ENCODE results near the gene CHD9.

The CHD9 gene

GRCh38 chr16:53093162-53093744, 38.5 kb downstream of the CHD9 start:
- no peak overlapping the region for H3K4me3 ChIP-seq (ENCODE audit: low read depth, low read length)

DNA sequence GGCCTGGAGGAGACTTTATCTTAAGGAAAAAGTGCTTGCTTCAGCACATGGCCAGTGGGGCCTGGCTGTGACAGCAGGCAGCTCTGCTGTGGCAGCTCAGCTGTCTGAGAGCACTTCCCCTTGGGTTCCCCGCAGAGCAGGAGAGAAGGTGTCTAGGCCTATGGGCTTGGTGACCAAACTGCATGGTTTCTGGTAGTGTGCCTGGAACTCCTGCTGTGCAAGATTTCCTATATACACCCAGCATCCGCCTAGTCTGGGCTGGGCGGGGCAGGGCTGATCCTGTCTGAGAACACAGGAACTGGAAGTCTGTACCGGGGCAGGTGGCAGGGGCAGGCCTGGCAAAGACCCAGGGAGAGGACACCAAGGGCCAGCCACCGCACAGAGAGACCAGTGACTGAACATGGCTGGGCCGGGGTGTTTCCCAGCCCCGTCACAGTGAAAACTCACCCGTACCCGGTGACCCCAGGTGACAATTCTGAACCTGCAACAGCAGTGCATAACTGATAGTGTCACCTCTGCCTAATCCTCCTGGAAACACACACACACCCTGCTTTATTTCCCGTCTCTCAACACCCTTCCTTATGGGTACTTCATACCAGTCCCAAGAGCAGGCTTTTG, 39.3 kb downstream of the CHD9 start:
- no peak overlapping the region for H3K4me3 ChIP-seq (ENCODE audit: low read depth, low read length)

DNA sequence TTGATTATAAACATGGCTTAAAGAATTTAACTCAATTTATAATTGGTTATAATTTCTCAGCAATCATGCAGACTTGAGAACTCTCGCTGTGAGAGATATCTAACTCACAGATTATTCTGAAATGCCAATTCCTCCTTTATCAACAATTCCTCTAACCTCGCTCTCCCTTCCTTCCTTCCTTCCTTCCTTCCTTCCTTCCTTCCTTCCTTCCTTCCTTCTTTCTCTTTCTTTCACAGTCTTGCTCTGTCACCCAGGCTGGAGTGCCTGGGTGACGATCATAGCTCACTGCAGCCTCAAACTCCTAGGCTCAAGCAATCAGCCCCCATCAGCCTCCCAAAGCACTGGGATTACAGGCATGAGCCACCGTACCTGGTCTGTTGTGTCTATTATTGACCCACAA, 42.4 kb downstream of the CHD9 start:
- H3K4me3 ChIP-seq (ENCODE audit: low read depth, low read length), result no peak overlapping the region

DNA sequence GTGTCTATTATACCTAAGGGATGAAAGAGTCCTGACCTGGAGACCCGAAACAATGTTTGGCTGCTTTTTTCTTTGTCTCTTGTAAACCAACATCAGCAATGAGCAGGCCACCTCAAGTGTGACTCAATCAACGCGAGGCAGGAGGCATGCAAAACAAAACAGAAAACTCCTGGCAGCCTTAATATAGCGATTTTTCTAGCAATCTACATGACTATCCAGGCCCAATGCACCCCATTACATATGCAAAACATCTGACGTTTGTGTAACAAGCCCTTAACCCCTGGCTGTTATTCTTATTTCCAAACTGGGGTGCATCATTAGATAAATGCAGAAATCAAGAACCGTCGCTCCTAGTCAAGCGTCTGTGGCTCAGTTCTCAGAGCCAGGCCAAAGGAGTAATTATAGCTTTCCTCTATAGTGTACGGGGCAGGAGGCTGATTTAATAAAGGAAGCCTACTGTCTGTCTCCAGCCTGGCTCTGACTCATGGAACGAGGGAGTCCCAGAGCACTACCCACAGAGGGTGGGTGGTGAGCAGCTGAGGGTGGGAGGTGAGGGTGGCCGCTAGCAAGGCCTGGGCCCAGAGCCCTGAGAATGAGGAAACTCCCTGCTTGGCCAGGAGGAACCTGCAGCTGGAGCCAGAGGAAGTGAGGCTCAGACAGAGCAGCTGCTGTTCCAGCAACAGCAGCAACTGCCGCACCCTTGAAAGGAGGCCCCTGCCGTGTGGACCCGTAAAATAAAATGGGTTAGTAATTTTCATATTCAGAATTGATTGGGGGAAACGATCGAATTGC, 43.9 kb downstream of the CHD9 start:
- peak overlapping the region; percentile 27 for H3K4me3 ChIP-seq (ENCODE audit: low read depth, low read length)

DNA sequence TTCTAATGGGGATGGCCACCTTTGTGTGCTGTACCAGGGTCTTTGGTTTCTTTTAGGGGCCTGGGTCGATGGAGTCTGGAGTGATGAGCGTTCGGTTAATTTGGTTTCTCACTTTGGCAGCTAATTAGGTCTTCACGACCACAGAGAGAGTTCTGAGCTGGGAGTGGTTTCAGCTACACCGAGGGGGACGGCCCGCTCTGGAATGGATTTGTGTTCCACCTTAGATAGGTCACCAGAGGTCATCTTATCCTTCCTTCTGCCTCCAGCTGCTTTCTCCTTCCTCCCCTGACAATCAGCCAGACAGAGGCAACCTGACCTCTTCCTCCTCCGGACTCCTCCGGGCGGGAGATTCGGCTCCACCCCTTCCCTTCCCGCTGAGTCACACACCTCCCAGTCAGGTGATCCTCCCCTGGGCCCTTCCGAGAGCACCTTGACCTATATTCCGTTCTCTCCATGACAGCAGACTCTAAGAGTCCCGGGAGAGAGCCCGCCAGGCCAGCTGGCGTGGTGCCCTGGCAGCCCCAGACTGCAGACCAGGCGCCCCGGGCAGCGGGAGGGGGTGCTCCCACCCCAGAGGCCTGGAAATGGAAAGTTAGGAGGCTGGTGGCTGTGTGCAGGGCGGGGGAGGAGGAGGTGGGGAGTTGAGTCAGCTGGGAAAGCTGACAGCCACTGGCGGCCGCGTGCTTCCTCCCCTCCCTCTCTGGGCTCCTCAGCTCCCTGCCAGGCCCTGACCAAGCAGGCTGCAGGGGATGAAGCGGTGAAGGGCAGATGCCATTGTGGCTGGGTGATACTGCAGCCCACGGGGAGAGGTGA, 44.7 kb downstream of the CHD9 start:
- peak overlapping the region; percentile 27 for H3K4me3 ChIP-seq (ENCODE audit: low read depth, low read length)

GRCh38 chr16:53100131-53100748, 45.4 kb downstream of the CHD9 start:
- H3K4me3 ChIP-seq (ENCODE audit: low read depth, low read length), result peak overlapping the region; percentile 27

- no peak overlapping the region for H3K4me3 ChIP-seq (ENCODE audit: low read depth, low read length)
Measured at GRCh38 chr16:53100889-53101288, 46.1 kb downstream of the CHD9 start.

DNA sequence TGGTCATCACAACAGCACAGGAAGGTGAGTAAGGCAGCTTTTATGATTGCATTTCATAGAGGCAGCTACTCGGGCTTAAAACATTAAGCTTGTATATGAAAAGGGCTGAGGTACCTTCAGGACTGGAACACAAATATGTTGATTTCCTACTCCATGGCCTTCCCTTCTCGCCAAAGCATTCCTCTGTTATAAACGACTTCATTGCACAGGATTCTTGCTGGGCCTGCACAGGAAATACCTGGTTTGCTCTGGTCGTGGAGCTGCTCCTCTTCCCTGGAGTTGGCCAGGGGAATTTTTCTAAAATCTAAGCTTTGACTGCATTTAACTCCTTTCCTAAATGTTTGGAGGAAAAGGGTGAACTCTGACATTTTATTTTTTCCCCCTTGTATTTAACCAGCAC, 49.0 kb downstream of the CHD9 start:
- H3K4me3 ChIP-seq (ENCODE audit: low read depth, low read length), result no peak overlapping the region

- no peak overlapping the region for H3K4me3 ChIP-seq (ENCODE audit: low read depth, low read length)
Measured at GRCh38 chr16:53105565-53105964, 50.8 kb downstream of the CHD9 start.

DNA sequence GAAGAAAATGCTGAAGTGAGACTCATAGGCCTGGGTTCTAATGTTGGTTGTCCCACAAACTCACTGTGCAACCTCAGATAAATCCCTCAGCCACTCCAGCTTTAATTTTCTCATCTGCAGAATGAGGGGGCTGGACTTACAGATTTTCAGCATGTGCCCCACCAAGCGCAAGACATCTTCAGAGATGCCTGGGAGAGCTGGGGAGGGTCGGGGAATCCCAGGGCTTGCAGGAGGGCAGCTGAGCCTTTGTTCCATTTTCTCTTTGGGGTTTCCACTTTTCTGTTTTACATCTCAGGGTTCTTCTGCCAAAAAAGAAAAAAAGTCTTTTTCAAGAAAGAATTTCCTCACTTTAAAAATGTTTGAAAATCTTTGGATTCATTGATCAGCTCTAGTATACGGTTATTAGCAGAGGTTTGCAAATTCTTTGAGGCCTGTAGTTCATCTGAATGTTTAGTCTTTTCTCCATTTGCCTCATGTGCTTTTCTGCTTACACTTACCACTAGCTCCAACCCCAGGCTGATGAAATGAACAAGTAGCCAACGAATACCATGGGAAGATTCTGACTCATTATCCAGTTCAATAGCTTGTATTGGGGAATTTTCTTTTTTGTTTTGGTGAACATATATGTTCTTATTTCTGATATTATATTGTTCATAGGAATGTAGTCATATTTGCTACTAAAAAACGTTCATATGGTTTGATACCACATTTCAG, 56.4 kb downstream of the CHD9 start:
- H3K4me3 ChIP-seq (ENCODE audit: low read depth, low read length), result no peak overlapping the region

DNA sequence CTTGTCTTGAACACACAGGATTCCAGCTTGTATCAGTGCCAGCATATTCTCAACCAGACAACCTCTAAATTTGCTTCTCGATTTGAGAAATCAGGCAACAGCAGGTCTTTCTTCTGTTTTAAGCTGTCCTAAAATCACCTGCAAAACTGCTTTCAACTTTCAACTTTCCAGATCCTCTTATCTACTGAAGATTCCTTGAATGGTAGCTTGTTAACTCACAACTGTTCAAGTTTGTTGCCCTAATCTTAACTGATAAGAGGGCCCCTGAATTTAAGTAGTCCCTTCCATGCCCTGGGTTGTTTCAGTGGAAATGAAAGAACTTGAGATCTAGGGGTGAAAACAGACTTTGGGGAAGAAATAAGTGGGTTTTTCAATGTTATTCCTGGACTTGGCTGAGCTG, 57.2 kb downstream of the CHD9 start:
- no peak overlapping the region for H3K4me3 ChIP-seq (ENCODE audit: low read depth, low read length)

- no peak overlapping the region for H3K4me3 ChIP-seq (ENCODE audit: low read depth, low read length)
Measured at GRCh38 chr16:53115047-53115446, 60.3 kb downstream of the CHD9 start.

DNA sequence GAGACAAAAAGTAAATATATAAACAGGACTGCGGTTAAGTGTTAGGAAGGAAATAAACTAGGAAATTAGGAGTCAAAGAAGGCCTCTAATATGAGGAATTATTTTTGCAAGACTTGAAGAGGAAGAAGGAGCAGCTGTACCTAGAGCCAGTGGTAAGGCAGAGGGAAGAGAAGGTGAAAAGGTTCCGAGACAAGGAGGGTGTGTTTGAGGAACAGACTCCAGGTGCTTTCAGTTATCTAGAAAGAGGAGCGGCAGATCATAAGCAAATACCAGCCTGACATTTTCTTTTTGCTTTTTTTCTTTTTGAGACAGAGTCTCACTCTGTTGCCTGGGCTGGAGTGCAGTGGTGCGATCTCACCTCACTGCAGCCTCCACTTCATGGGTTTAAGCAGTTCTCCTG, 61.0 kb downstream of the CHD9 start:
- H3K4me3 ChIP-seq (ENCODE audit: low read depth, low read length), result no peak overlapping the region

DNA sequence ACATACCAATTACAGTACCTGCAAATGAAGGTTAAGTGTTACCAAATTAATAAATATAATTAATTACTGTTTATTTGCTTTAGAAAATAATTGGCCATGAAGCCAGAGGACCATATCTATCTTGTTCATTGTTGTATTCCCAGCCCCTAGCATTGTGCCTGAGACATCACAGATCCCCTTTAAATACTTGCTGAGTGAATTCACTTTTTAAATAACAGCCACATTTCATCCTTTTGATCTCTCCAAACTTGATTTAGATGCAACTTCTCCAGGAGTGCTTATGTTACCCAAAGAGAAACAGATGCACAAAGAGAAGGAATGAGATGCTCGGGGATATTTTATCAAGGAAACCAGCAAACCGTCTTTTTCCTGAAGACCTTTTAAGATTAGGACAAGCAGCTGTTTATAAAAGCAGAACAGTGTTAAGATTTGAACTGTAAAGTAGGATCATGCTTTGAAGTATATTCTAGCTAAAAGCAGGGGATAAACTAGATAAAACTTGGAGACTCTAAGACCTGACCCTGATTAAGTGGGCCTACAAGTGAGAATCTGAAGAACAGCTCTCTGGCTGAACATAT, 66.3 kb downstream of the CHD9 start:
- H3K4me3 ChIP-seq (ENCODE audit: low read depth, low read length), result no peak overlapping the region

- no peak overlapping the region for H3K4me3 ChIP-seq (ENCODE audit: low read depth, low read length)
Measured at GRCh38 chr16:53121661-53122060, 66.9 kb downstream of the CHD9 start.

DNA sequence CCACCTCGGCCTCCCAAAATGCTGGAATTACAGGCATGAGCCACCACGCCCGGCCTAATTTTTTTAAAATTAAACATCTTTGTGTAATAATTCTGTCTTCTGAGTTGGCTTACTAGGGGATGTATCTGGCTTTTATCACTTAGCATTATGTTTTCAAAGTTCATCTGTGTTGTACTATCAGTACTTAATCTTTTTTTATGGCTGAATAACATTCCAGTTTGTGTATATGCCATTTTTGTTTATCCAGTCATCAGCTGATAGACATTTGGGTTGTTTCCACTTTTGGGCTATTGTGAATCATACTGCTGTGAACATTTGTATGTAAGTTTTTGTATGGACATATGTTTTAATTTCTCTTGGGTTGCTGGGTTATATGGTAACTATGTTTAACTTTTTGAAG, 69.0 kb downstream of the CHD9 start:
- H3K4me3 ChIP-seq (ENCODE audit: low read depth, low read length), result no peak overlapping the region

DNA sequence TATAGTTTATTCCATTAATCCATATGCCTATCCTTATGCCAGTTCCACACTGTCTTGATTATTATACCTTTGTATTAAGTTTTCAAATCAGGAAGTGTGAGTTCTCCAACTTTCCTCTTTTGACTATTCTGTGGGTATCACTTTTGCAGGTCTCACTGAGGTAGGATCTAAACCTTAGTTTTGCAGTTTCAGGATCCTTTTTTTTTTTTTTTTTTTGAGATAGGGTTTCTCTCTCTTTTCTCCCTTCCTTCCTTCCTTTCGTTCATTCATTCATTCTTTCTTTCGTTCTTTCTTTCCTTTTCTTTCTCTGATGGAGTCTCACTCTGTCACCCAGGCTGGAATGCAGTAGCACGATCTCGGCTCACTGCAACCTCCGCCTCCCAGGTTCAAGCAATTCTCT, 71.6 kb downstream of the CHD9 start:
- H3K4me3 ChIP-seq (ENCODE audit: low read depth, low read length), result no peak overlapping the region

DNA sequence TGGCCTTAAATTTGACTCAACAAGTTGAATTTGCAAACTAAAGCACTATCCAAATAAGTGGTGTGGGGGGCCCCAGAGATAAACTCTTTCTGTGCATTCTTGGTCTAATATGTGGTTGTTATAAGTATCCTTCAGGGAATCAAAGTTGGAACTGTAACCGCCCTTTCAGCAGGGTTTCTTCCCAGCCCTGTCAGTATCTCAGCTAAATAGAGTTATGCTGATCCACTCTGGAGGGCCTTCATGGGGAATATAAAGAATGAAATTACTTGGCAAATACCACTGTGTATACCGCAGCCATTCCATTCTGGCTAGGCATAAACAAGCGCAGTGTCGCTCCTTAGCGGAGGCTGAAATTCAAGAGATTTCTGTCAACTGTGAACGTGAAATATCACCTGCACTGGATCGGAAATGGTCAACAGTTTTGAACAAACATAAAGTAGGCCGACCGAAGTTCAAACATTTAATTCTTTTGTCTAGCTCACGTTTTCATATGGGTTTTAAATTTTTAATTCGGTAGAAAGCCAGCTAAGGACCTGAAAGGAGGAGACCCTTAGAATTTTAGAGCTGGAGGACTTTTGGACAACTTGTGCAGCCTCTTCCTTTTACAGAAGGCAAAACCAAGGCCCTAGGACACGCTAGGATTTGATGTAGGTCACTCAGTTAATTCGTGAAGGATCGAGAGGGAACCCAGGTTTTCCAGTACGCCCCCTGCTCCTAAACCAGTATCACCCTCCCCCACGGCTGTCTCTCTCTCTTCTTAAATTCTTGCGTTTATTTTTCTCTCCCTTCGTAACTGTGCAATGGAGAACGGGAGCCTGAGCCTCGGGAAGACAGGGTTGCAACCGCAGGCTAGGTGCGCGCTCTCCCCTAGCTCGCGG, 74.7 kb downstream of the CHD9 start:
- peak overlapping the region; percentile 80 for H3K4me3 ChIP-seq (ENCODE audit: low read depth, low read length)
